ENCODE measurements around the gene ONECUT3.

ONECUT3 gene

DNA sequence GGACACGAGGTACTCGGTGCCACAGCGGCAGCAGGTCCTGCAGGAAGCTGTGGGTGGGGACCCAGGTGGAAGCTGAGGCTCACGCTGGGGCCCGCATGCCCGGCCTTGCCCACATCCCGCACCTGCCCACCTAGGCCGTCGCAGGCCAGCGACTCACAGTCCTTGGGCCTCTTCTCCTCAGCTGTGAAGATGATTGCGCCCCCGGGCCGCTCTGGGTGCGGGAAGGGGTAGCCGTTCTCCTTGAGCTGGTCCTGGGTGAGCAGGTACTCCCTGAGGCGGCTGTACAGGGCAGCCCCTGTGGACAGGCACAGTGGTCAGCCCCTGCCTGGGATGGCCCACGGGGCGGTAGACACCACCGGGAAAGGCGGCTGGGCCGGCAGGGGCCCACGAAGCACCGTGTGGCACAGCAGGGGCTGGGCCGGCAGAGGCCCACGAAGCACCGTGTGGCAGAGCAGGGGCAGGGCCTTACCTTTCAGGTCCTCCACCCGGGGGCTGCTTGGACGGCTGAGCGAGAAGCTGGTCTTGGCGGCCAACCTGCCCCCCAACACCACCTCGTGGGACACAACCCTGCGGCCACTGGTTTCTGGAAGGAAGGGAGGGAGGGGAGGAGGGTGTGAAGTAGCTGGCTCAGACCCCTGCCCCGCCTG lies 65.4 kb downstream of the ONECUT3 start:
- Histone ChIP-seq H3K4me3 (ENCODE audit: low read depth, low read length) (no peak overlapping the region), H3K9me3 (ENCODE audit: control insufficient read depth, insufficient read depth, low read depth, low read length) (no peaks in the 10 kb centered on the region), H3K4me1 (ENCODE audit: control insufficient read depth, insufficient read depth, low read length) (no peaks in the 10 kb centered on the region), H3K36me3 (ENCODE audit: control insufficient read depth in 2 of 2, insufficient read depth in 1 of 2, low read length in 2 of 2) (peaks cover 7 to 83% of the 10 kb centered on the region in 2 experiments; a peak in 2 of 3 replicates), H3K27ac (ENCODE audit: extremely low read depth, low read depth, low read length) (no peak overlapping the region)
- POLR2A ChIA-PET = no interaction called here
- CTCF ChIA-PET = interaction anchor here (1.1 kb wide), 1 partner anchor 27 kb away, joined by 3 read pairs; no protein-coding TSS in a partner anchor
- TF ChIP-seq, protein P1, sequence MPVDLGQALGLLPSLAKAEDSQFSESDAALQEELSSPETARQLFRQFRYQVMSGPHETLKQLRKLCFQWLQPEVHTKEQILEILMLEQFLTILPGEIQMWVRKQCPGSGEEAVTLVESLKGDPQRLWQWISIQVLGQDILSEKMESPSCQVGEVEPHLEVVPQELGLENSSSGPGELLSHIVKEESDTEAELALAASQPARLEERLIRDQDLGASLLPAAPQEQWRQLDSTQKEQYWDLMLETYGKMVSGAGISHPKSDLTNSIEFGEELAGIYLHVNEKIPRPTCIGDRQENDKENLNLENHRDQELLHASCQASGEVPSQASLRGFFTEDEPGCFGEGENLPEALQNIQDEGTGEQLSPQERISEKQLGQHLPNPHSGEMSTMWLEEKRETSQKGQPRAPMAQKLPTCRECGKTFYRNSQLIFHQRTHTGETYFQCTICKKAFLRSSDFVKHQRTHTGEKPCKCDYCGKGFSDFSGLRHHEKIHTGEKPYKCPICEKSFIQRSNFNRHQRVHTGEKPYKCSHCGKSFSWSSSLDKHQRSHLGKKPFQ (tag by site-specific recombination; IDR thresholded peaks at IDR 0.05) = no peak
- TF ChIP-seq ZNF169 (tag by site-specific recombination; IDR thresholded peaks at IDR 0.05) (no peak), ZNF140 (tag by site-specific recombination; IDR thresholded peaks at IDR 0.05) (no peak), ZNF530 (tag by site-specific recombination; IDR thresholded peaks at IDR 0.05; ENCODE audit: low read depth) (no peak), KLF1 (tag by site-specific recombination; IDR thresholded peaks at IDR 0.05) (no peak), ZNF391 (tag by site-specific recombination; IDR thresholded peaks at IDR 0.05; ENCODE audit: borderline replicate concordance, low read depth) (no peak), ZNF76 (tag by site-specific recombination; IDR thresholded peaks at IDR 0.05; ENCODE audit: borderline replicate concordance, low read depth) (no peak), ZNF791 (tag by site-specific recombination; IDR thresholded peaks at IDR 0.05) (no peak)
- TF ChIP-seq, protein P2, sequence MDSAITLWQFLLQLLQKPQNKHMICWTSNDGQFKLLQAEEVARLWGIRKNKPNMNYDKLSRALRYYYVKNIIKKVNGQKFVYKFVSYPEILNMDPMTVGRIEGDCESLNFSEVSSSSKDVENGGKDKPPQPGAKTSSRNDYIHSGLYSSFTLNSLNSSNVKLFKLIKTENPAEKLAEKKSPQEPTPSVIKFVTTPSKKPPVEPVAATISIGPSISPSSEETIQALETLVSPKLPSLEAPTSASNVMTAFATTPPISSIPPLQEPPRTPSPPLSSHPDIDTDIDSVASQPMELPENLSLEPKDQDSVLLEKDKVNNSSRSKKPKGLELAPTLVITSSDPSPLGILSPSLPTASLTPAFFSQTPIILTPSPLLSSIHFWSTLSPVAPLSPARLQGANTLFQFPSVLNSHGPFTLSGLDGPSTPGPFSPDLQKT (IDR thresholded peaks at IDR 0.05; ENCODE audit: borderline replicate concordance, low read depth, low read length) = no peak
- TF ChIP-seq, protein P3, sequence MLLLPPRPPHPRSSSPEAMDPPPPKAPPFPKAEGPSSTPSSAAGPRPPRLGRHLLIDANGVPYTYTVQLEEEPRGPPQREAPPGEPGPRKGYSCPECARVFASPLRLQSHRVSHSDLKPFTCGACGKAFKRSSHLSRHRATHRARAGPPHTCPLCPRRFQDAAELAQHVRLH (tag by site-specific recombination; IDR thresholded peaks at IDR 0.05) = no peak

DNA sequence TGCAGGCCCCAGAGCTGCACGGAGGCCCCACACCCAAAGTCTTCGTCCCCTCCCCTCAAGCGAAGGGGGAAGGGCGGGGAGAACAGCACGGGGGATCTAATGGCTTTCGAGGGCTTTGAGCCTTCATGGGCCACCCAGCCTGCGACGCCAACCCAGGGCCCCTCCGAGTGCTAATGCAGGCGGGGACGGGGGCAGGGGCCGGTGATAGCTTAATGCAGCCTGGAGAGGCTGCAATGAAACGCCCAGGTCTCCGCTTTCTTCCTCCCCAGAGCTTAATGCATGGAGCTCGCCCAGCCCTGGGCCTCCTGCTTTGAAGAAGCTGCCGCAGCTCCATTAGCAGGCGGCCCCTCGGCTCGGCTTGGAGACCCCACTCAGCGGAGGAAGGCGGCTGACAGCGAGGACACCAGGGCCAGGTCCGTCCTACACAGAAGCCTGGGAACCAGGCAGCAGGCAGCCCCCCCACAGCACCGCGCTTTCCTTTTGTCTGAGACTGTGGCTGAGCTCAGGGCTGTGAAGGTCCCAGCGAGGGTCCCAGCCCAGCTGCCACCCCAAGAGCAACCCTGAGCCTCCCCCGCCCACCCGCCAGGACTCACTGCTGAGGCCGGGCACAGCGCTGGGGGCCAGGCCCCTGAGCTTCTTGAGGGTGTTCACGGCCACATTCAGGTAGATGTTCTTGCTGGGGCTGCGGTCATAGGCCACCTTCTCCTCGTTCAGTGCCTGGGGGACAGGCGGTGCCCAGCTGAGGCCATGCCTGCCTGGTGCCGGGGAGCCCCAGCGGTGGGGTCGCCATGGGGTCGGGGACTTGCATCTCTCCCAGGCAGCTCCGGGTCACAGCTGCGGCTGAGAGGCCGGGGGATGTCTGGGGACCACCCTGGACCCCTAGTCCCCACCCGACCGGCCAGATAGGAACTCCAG lies 66.3 kb downstream of the ONECUT3 start:
- Histone ChIP-seq H3K4me1 (ENCODE audit: control insufficient read depth, insufficient read depth, low read length) (no peaks in the 10 kb centered on the region), H3K4me3 (ENCODE audit: low read depth, low read length) (no peak overlapping the region), H3K9me3 (ENCODE audit: control insufficient read depth, insufficient read depth, low read depth, low read length) (no peaks in the 10 kb centered on the region), H3K27ac (ENCODE audit: extremely low read depth, low read depth, low read length) (no peak overlapping the region), H3K36me3 (ENCODE audit: control insufficient read depth in 2 of 2, insufficient read depth in 1 of 2, low read length in 2 of 2) (peaks cover 9 to 92% of the 10 kb centered on the region in 2 experiments; a peak in 2 of 3 replicates)
- TF ChIP-seq MZF1 (tag by site-specific recombination; IDR thresholded peaks at IDR 0.05; ENCODE audit: borderline replicate concordance) = no peak
- no peak for TF ChIP-seq ZBTB48 (tag by site-specific recombination; IDR thresholded peaks at IDR 0.05)
- TF ChIP-seq ZNF202 (tag by site-specific recombination; IDR thresholded peaks at IDR 0.05; ENCODE audit: borderline replicate concordance) = no peak
- POLR2A ChIA-PET = no interaction called here
- CTCF ChIA-PET = interaction anchor here (0.7 to 1.1 kb wide), 2 partner anchors 26 to 218 kb away, joined by 3 read pairs; no protein-coding TSS in a partner anchor

DNA sequence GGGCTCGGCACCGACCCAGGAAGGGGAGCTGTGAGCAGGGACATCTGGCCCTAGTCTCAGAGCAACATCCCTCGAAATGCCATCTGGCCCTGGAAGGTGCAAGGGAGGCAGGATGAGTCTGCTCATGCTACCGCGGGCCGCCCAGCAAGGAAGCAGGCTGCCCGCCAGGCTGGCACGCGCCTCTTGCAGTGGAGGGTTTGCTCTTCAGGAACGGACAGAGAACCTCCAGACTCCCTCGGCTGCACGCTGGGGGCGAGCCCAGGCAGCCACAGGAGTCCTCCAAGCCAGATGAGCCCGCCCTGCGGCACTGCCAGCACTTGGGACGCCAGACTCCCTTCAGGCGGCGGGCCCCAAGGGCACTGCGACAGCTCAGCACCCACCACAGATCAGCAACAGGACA lies 68.9 kb downstream of the ONECUT3 start:
- Histone ChIP-seq H3K4me3 (ENCODE audit: low read depth, low read length) (no peak overlapping the region), H3K9me3 (ENCODE audit: control insufficient read depth, insufficient read depth, low read depth, low read length) (no peaks in the 10 kb centered on the region), H3K27ac (ENCODE audit: extremely low read depth, low read depth, low read length) (no peak overlapping the region), H3K36me3 (ENCODE audit: control insufficient read depth in 2 of 2, insufficient read depth in 1 of 2, low read length in 2 of 2) (peaks cover 19 to 78% of the 10 kb centered on the region in 2 experiments; a peak in 2 of 3 replicates), H3K4me1 (ENCODE audit: control insufficient read depth, insufficient read depth, low read length) (no peaks in the 10 kb centered on the region)
- no peak for TF ChIP-seq ZBTB48 (tag by site-specific recombination; IDR thresholded peaks at IDR 0.05)
- no peak for TF ChIP-seq REPIN1 (tag by site-specific recombination; IDR thresholded peaks at IDR 0.05; ENCODE audit: low read depth)
- no peak for TF ChIP-seq ZNF768 (tag by site-specific recombination; IDR thresholded peaks at IDR 0.05)
- no peak for TF ChIP-seq ZNF658 (tag by site-specific recombination; IDR thresholded peaks at IDR 0.05)
- TF ChIP-seq PRDM1 (tag by site-specific recombination; IDR thresholded peaks at IDR 0.05) = no peak
- no peak for TF ChIP-seq ZNF423 (tag by site-specific recombination; IDR thresholded peaks at IDR 0.05)
- no peak for TF ChIP-seq ZNF223 (tag by site-specific recombination; IDR thresholded peaks at IDR 0.05)
- ChIA-PET CTCF (no interaction called here), POLR2A (no interaction called here)

Measured in HEK293 (cell line).